B cell (primary cell): ENCODE data around the gene LENG1. TPM values are rescaled to one million over a fixed set of nuclear protein-coding genes. Genes with fewer than 3 reads are reported as not detected.

Source experiments
- ATAC-seq: fragments of 200-7000 bp; cut with Tn5 transposase; one replicate; pipeline ENCODE4 v1.10.0; 2021; ENCODE audit warnings: low read depth, mild to moderate bottlenecking, moderate number of reproducible peaks, moderate library complexity
- CTCF ChIA-PET: fragments of 350-600 bp; sonication (Branson Sonifier 250); formaldehyde crosslinking; loops from one replicate; lab custom pipeline; 2021; ENCODE audit warnings: antibody characterized with exemption, inconsistent platforms; lab: Charles Lee
- POLR2A ChIA-PET: fragments of 350-600 bp; sonication (Branson Sonifier 250); formaldehyde crosslinking; loops from one replicate; lab custom pipeline; 2021; ENCODE audit warnings: antibody characterized with exemption; lab: Charles Lee
- DNase-seq: peaks from one replicate; pipeline ENCODE4 v3.0.0; 2013
- H2AFZ ChIP-seq: 2 replicates; pipeline ENCODE4 v1.6.1; 2012; ENCODE audit warnings: mild to moderate bottlenecking, low read depth, low read length; ENCODE audit not compliant: insufficient read depth, poor library complexity, severe bottlenecking
- H3K27ac ChIP-seq, 2 donors: 1 replicate in 1 of 2; 2 replicates in 1 of 2; pipeline ENCODE4 v1.5.1; 2012 to 2013; ENCODE audit warnings: low read length in 2 of 2, mild to moderate bottlenecking in 2 of 2, moderate library complexity in 1 of 2
- H3K27me3 ChIP-seq, 4 experiments: fragments of 200-600 bp in 1 of 4; sonication (generic) in 1 of 4; replicated peaks in 1 of 4; 1 replicate in 2 of 4; 2 replicates in 2 of 4; pipeline versions ENCODE4 v1.6.1 to v1.7.0; 2013 to 2016; ENCODE audit warnings: low read length in 3 of 4, mild to moderate bottlenecking in 2 of 4, mixed read lengths in 1 of 4, moderate library complexity in 1 of 4; ENCODE audit not compliant: insufficient read depth in 4 of 4, control insufficient read depth in 3 of 4; ENCODE audit errors: control extremely low read depth in 1 of 4
- H3K36me3 ChIP-seq, 2 experiments: replicated peaks in 1 of 2; 1 replicate in 1 of 2; 2 replicates in 1 of 2; pipeline versions ENCODE4 v1.6.1 to v1.7.1; 2013; ENCODE audit warnings: low read length in 1 of 2; ENCODE audit not compliant: insufficient read depth in 2 of 2, control insufficient read depth in 1 of 2; ENCODE audit errors: control extremely low read depth in 1 of 2, extremely low read depth in 1 of 2
- H3K4me1 ChIP-seq, 2 donors: fragments of 200-600 bp in 1 of 2; sonication (generic) in 1 of 2; 1 replicate in 1 of 2; 2 replicates in 1 of 2; pipeline versions ENCODE4 v1.5.1 to v1.6.1; 2013 to 2017; ENCODE audit warnings: low read length in 2 of 2; ENCODE audit not compliant: control insufficient read depth in 2 of 2, insufficient read depth in 2 of 2
- H3K4me2 ChIP-seq: replicated peaks from 2 replicates; pipeline ENCODE3; 2012; ENCODE audit warnings: mild to moderate bottlenecking, low read depth, low read length; ENCODE audit not compliant: poor library complexity, severe bottlenecking
- H3K4me3 ChIP-seq, 5 experiments: fragments of 200-600 bp in 1 of 5; sonication (generic) in 1 of 5; 1 replicate in 3 of 5; 2 replicates in 2 of 5; pipeline versions ENCODE4 v1.5.1 to v1.7.0; 2011 to 2016; ENCODE audit warnings: low read length in 4 of 5, mild to moderate bottlenecking in 4 of 5, low read depth in 2 of 5, control low read depth in 1 of 5, moderate library complexity in 1 of 5; ENCODE audit not compliant: insufficient read depth in 1 of 5; ENCODE audit errors: control extremely low read depth in 1 of 5, extremely low read depth in 1 of 5
- H3K79me2 ChIP-seq: fragments of 200-600 bp; sonication (generic); one replicate; pipeline ENCODE4 v1.6.0; 2016; ENCODE audit warnings: low read length; ENCODE audit not compliant: control insufficient read depth, insufficient read depth
- H3K9ac ChIP-seq: fragments of 200-600 bp; sonication (generic); 2 replicates; pipeline ENCODE4 v1.6.1; 2017; ENCODE audit warnings: mild to moderate bottlenecking, low read length, moderate library complexity
- H3K9me3 ChIP-seq, 3 donors: one replicate each; pipeline versions ENCODE4 v1.6.1 to v1.7.1; 2013; ENCODE audit warnings: low read length in 2 of 3; ENCODE audit not compliant: control insufficient read depth in 2 of 3, insufficient read depth in 1 of 3; ENCODE audit errors: control extremely low read depth in 1 of 3
- H4K20me1 ChIP-seq: 2 replicates; pipeline ENCODE4 v1.6.0; 2012; ENCODE audit warnings: mild to moderate bottlenecking, low read length; ENCODE audit not compliant: insufficient read depth, control insufficient read depth, poor library complexity, severe bottlenecking
- H3K27ac Mint-ChIP-seq: one replicate; pipeline ENCODE4 v1.8.0; 2021; ENCODE audit warnings: mixed read lengths
- H3K27me3 Mint-ChIP-seq: one replicate; pipeline ENCODE4 v1.8.0; 2021; ENCODE audit warnings: mixed read lengths
- H3K4me1 Mint-ChIP-seq: one replicate; pipeline ENCODE4 v1.8.0; 2021; ENCODE audit warnings: mixed read lengths
- H3K4me3 Mint-ChIP-seq: one replicate; pipeline ENCODE4 v1.8.0; 2021; ENCODE audit warnings: mixed read lengths
- H3K9me3 Mint-ChIP-seq: one replicate; pipeline ENCODE4 v1.8.0; 2022; ENCODE audit warnings: mixed read lengths; ENCODE audit not compliant: insufficient read depth
- EZH2 ChIP-seq: IDR thresholded peaks from 2 replicates; pipeline ENCODE4 v1.6.1; 2012; ENCODE audit warnings: borderline replicate concordance, low read depth, mild to moderate bottlenecking, moderate library complexity, low read length; ENCODE audit not compliant: insufficient read depth, poor library complexity, severe bottlenecking
- WGBS: methylation state at CpG from one replicate; pipeline ENCODE4 v1.1.5; 2013; ENCODE audit warnings: missing lambda C conversion rate; ENCODE audit not compliant: insufficient coverage; 5-methylcytosine and 5-hydroxymethylcytosine counted together
- intact Hi-C: fragments of 100-400 bp; cut with micrococcal nuclease; formaldehyde crosslinking; loops from one replicate; pipeline ENCODE4 v1.10.0; 2022
- polyA plus RNA-seq: library from polyadenylated mRNA; depleted of rRNA; stranded (reverse); fragments of >200 nt; gene quantifications from 2 replicates; pipeline ENCODE4 v1.2.3, GENCODE V29; 2012
- total RNA-seq, 2 donors: library from RNA; stranded (reverse); fragments of 120-200 nt in 1 of 2; gene quantifications; 1 replicate in 1 of 2; 2 replicates in 1 of 2; pipeline versions ENCODE4 v1.2.3 to v1.2.4, GENCODE V29; 2013 to 2022
- TF ChIP-seq, protein P1 (sequence below): fragments of 200-600 bp; IDR thresholded peaks from one replicate; pipeline ENCODE4 v1.8.0; 2022; ENCODE audit warnings: antibody characterized with exemption, mild to moderate bottlenecking

The LENG1 gene
- total and polyA plus RNA-seq, 2 donors (not counting 1 experiment from before 2014, with no cell fraction given): 9.2 to 16.5 TPM

GRCh38 chr19:54189735-54190502 lies 30.4 kb upstream of the LENG1 start:
- Histone ChIP-seq H3K4me2 (peak overlapping the region; percentile 99), H3K9ac (peak overlapping the region; percentile 83), H2AFZ (peak overlapping the region; percentile 80), H3K4me1 (peaks cover 18 to 22% of the 10 kb centered on the region in 2 donors), H3K9me3 (no peaks in the 10 kb centered on the region), H3K4me3 (peak overlapping the region; percentile 31 to 87 (median 81)), H3K27ac (peak overlapping the region; percentile 96 to 99), H3K79me2 (peaks cover 20% of the 10 kb centered on the region), H4K20me1 (peaks cover 19% of the 10 kb centered on the region), H3K36me3 (peaks cover 0 to 18% of the 10 kb centered on the region in 2 experiments), H3K27me3 (no peaks in the 10 kb centered on the region)
- ChIA-PET CTCF (interaction anchor here (0.6 to 4.7 kb wide), 18 partner anchors 11 to 291 kb away, joined by 3 to 50 read pairs (median 3); partner anchors contain the start of genes LENG1, RPS9 and TMC4), POLR2A (interaction anchor here (0.5 to 4.5 kb wide), 18 partner anchors 9 to 2001 kb away, joined by 3 to 73 read pairs (median 5); partner anchors contain the start of genes CNOT3, LENG1, LENG8 and PRPF31)
- intact Hi-C loops: loop anchor here (1.0 to 5.0 kb wide), 9 partner anchors 10 to 274 kb away; partner anchors contain the start of genes CNOT3, LENG1, NDUFA3 and PRPF31
- ATAC-seq (peak; percentile 51), DNase-seq (peak; percentile 100)
- H3K4me1 Mint-ChIP-seq: peaks cover 32% of the 10 kb centered on the region
- H3K27me3 Mint-ChIP-seq: no peaks in the 10 kb centered on the region
- H3K27ac Mint-ChIP-seq: peak overlapping the region; percentile 99
- under 1% methylated on average over 64 of the region's 65 CpGs for WGBS
- peak overlapping the region; percentile 94 for H3K4me3 Mint-ChIP-seq
- no peak for TF ChIP-seq EZH2
- TF ChIP-seq, protein P1, sequence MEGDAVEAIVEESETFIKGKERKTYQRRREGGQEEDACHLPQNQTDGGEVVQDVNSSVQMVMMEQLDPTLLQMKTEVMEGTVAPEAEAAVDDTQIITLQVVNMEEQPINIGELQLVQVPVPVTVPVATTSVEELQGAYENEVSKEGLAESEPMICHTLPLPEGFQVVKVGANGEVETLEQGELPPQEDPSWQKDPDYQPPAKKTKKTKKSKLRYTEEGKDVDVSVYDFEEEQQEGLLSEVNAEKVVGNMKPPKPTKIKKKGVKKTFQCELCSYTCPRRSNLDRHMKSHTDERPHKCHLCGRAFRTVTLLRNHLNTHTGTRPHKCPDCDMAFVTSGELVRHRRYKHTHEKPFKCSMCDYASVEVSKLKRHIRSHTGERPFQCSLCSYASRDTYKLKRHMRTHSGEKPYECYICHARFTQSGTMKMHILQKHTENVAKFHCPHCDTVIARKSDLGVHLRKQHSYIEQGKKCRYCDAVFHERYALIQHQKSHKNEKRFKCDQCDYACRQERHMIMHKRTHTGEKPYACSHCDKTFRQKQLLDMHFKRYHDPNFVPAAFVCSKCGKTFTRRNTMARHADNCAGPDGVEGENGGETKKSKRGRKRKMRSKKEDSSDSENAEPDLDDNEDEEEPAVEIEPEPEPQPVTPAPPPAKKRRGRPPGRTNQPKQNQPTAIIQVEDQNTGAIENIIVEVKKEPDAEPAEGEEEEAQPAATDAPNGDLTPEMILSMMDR: no peak
- H3K9me3 Mint-ChIP-seq: no peaks in the 10 kb centered on the region
